WTC11 (cell line): Measurements from ENCODE around the gene MYO5C. TPM values are rescaled to one million over a fixed set of nuclear protein-coding genes. Genes with fewer than 3 reads are reported as not detected.

Experiments used
- ATAC-seq: fragments of 200-7000 bp; cut with Tn5 transposase; 2 replicates; pipeline ENCODE4 v1.10.0; 2021; ENCODE audit warnings: mild to moderate bottlenecking, moderate library complexity
- CTCF ChIA-PET: fragments of 300-600 bp; sonication (Branson Sonifier 250); formaldehyde crosslinking; loops from one replicate; lab custom pipeline; 2021; ENCODE audit warnings: antibody characterized with exemption; lab: Charles Lee
- POLR2A ChIA-PET: fragments of 350-600 bp; sonication (Branson Sonifier 250); formaldehyde crosslinking; loops from one replicate; lab custom pipeline; 2021; ENCODE audit warnings: antibody characterized with exemption; lab: Charles Lee
- DNase-seq: peaks from one replicate; pipeline ENCODE4 v3.0.0; 2021; ENCODE audit warnings: low spot score
- H3K27ac Mint-ChIP-seq: 2 replicates; pipeline ENCODE4 v1.8.0; 2021; ENCODE audit warnings: mixed read lengths
- H3K27me3 Mint-ChIP-seq: 2 replicates; pipeline ENCODE4 v1.8.0; 2021; ENCODE audit warnings: low read depth, mild to moderate bottlenecking, moderate library complexity, mixed read lengths
- H3K36me3 Mint-ChIP-seq: 2 replicates; pipeline ENCODE4 v1.8.0; 2021; ENCODE audit warnings: mixed read lengths
- H3K4me1 Mint-ChIP-seq: 2 replicates; pipeline ENCODE4 v1.8.0; 2022; ENCODE audit warnings: mixed read lengths
- H3K4me3 Mint-ChIP-seq: 2 replicates; pipeline ENCODE4 v1.8.0; 2021; ENCODE audit warnings: mild to moderate bottlenecking, moderate library complexity, mixed read lengths
- H3K9me3 Mint-ChIP-seq: 2 replicates; pipeline ENCODE4 v1.8.0; 2021; ENCODE audit warnings: mixed read lengths
- ESRRA ChIP-seq: sonication (generic); formaldehyde crosslinking; IDR thresholded peaks from 2 replicates; pipeline ENCODE4 v1.8.1; 2022; ENCODE audit warnings: mild to moderate bottlenecking, missing genetic modification reagents, borderline replicate concordance
- ETV6 ChIP-seq: sonication (generic); formaldehyde crosslinking; IDR thresholded peaks from 2 replicates; pipeline ENCODE4 v1.8.1; 2022; ENCODE audit warnings: mild to moderate bottlenecking, missing genetic modification reagents
- FOXP1 ChIP-seq: sonication (generic); formaldehyde crosslinking; IDR thresholded peaks from 2 replicates; pipeline ENCODE4 v1.8.0; 2022; ENCODE audit warnings: missing genetic modification reagents, mild to moderate bottlenecking, moderate library complexity, borderline replicate concordance
- GABPB1 ChIP-seq: sonication (generic); formaldehyde crosslinking; IDR thresholded peaks from 2 replicates; pipeline ENCODE4 v1.8.1; 2023; ENCODE audit warnings: mild to moderate bottlenecking, missing genetic modification reagents
- JAZF1 ChIP-seq: fragments of 250-450 bp; sonication (Bioruptor Pico); IDR thresholded peaks from 2 replicates; pipeline ENCODE4 v1.9.0; 2021; ENCODE audit warnings: moderate library complexity, mild to moderate bottlenecking, inconsistent platforms
- KAT7 ChIP-seq: sonication (generic); formaldehyde crosslinking; IDR thresholded peaks from 2 replicates; pipeline ENCODE4 v1.8.1; 2023; ENCODE audit warnings: missing genetic modification reagents, mild to moderate bottlenecking, borderline replicate concordance
- NFATC4 ChIP-seq: fragments of 250-450 bp; sonication (Bioruptor Pico); IDR thresholded peaks from 2 replicates; pipeline ENCODE4 v1.9.0; 2021; ENCODE audit warnings: mild to moderate bottlenecking
- NFE2L1 ChIP-seq: sonication (generic); formaldehyde crosslinking; IDR thresholded peaks from 2 replicates; pipeline ENCODE4 v1.8.1; 2023; ENCODE audit warnings: missing genetic modification reagents
- RELA ChIP-seq: sonication (generic); formaldehyde crosslinking; IDR thresholded peaks from 2 replicates; pipeline ENCODE4 v1.8.1; 2022; ENCODE audit warnings: missing genetic modification reagents, mild to moderate bottlenecking, borderline replicate concordance
- SOX15 ChIP-seq: fragments of 250-450 bp; sonication (Bioruptor Pico); IDR thresholded peaks from 2 replicates; pipeline ENCODE4 v1.9.0; 2021; ENCODE audit warnings: mild to moderate bottlenecking
- SP1 ChIP-seq: sonication (generic); formaldehyde crosslinking; conservative IDR thresholded peaks from 2 replicates; pipeline ENCODE4 v1.8.1; 2022; ENCODE audit warnings: missing genetic modification reagents
- TP53 ChIP-seq: sonication (generic); formaldehyde crosslinking; IDR thresholded peaks from 2 replicates; pipeline ENCODE4 v1.8.1; 2023; ENCODE audit warnings: mild to moderate bottlenecking, missing genetic modification reagents
- ZBTB21 ChIP-seq: sonication (generic); formaldehyde crosslinking; IDR thresholded peaks from 2 replicates; pipeline ENCODE4 v1.8.1; 2023; ENCODE audit warnings: mild to moderate bottlenecking, missing genetic modification reagents, borderline replicate concordance
- ZNF263 ChIP-seq: sonication (generic); formaldehyde crosslinking; IDR thresholded peaks from 2 replicates; pipeline ENCODE4 v1.8.1; 2022; ENCODE audit warnings: low read depth, mild to moderate bottlenecking, moderate library complexity, missing genetic modification reagents
- total RNA-seq: library from RNA; stranded (reverse); gene quantifications from 3 replicates; pipeline ENCODE4 v1.2.3, GENCODE V29; 2021
- TF ChIP-seq, protein P1 (sequence below): sonication (generic); formaldehyde crosslinking; IDR thresholded peaks from 2 replicates; pipeline ENCODE4 v1.8.1; 2023; ENCODE audit warnings: mild to moderate bottlenecking, missing genetic modification reagents, borderline replicate concordance
- TF ChIP-seq, protein P2 (sequence below): sonication (generic); formaldehyde crosslinking; IDR thresholded peaks from 2 replicates; pipeline ENCODE4 v1.8.1; 2022; ENCODE audit warnings: missing genetic modification reagents, borderline replicate concordance
- TF ChIP-seq, protein P3 (sequence below): fragments of 250-450 bp; sonication (Bioruptor Pico); IDR thresholded peaks from 2 replicates; pipeline ENCODE4 v1.9.0; 2021; ENCODE audit warnings: mild to moderate bottlenecking
- TF ChIP-seq, protein P4 (sequence below): sonication (generic); formaldehyde crosslinking; IDR thresholded peaks from 2 replicates; pipeline ENCODE4 v1.8.0; 2022; ENCODE audit warnings: mild to moderate bottlenecking, missing genetic modification reagents
- TF ChIP-seq, protein P5 (sequence below): sonication (generic); formaldehyde crosslinking; IDR thresholded peaks from 2 replicates; pipeline ENCODE4 v1.8.1; 2023; ENCODE audit warnings: mild to moderate bottlenecking, missing genetic modification reagents, moderate library complexity
- TF ChIP-seq, protein P6 (sequence below): sonication (generic); formaldehyde crosslinking; IDR thresholded peaks from 2 replicates; pipeline ENCODE4 v1.8.0; 2023; ENCODE audit warnings: missing genetic modification reagents
- TF ChIP-seq, protein P7 (sequence below): sonication (generic); formaldehyde crosslinking; IDR thresholded peaks from 2 replicates; pipeline ENCODE4 v1.8.0; 2022; ENCODE audit warnings: mild to moderate bottlenecking, missing genetic modification reagents
- TF ChIP-seq, protein P8 (sequence below): sonication (generic); formaldehyde crosslinking; IDR thresholded peaks from 2 replicates; pipeline ENCODE4 v1.8.1; 2023; ENCODE audit warnings: mild to moderate bottlenecking, missing genetic modification reagents
- TF ChIP-seq, protein P9 (sequence below): sonication (generic); formaldehyde crosslinking; IDR thresholded peaks from 2 replicates; pipeline ENCODE4 v1.8.1; 2022; ENCODE audit warnings: mild to moderate bottlenecking, moderate library complexity, missing genetic modification reagents

MYO5C gene
- total RNA-seq, 1 experiment from 2014 or later = 25.3 TPM

DNA sequence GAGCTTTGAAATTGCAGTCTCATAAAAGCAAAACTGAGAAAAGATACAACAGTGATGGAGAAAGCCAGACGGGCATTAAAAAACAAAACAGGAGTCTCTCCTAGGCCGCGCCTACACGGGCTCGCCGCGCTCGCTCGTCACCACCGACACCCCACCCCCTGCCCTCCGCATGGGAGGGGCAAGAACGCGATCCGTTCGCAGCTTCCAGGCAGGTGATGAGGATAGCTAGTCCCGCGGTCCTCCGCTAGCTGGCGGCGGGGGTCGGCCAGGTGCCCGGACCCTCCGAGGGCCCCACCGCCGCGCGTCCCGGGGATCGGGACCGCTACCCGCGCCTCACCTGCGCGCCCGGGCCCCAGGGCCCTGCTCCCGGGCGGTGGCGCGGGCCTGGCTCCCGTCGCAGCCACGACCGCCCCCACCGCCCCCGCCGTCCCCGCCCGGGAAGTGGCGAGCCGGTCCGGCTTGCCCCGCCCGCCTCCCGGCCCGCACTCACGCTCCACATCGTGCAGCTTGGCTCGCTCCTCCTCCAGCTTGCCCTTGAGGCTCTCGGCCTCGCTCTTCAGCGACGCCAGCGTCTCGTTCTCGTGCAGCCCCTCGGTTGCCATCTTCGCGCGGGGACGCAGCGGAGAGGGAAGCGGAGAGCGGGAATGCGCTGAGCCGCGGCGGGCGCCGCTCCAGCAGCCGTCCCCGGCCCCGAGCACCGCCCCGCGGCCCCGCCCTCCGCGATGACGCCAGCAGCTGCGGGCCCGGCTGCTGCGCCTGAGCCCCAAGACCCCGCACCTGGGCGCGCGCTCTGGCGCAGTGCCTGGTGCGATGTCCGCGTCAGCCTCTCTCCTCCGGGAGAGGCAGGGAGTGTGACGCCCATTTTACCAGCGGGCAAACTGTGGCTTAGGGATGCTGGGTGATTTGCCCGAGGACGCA is 116.1 kb downstream of the MYO5C start (continued):
- TF ChIP-seq, protein P1, sequence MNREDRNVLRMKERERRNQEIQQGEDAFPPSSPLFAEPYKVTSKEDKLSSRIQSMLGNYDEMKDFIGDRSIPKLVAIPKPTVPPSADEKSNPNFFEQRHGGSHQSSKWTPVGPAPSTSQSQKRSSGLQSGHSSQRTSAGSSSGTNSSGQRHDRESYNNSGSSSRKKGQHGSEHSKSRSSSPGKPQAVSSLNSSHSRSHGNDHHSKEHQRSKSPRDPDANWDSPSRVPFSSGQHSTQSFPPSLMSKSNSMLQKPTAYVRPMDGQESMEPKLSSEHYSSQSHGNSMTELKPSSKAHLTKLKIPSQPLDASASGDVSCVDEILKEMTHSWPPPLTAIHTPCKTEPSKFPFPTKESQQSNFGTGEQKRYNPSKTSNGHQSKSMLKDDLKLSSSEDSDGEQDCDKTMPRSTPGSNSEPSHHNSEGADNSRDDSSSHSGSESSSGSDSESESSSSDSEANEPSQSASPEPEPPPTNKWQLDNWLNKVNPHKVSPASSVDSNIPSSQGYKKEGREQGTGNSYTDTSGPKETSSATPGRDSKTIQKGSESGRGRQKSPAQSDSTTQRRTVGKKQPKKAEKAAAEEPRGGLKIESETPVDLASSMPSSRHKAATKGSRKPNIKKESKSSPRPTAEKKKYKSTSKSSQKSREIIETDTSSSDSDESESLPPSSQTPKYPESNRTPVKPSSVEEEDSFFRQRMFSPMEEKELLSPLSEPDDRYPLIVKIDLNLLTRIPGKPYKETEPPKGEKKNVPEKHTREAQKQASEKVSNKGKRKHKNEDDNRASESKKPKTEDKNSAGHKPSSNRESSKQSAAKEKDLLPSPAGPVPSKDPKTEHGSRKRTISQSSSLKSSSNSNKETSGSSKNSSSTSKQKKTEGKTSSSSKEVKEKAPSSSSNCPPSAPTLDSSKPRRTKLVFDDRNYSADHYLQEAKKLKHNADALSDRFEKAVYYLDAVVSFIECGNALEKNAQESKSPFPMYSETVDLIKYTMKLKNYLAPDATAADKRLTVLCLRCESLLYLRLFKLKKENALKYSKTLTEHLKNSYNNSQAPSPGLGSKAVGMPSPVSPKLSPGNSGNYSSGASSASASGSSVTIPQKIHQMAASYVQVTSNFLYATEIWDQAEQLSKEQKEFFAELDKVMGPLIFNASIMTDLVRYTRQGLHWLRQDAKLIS (CRISPR knock-in tag) = no peak
- TF ChIP-seq RELA (CRISPR knock-in tag) = 0 out of 2 replicates have a peak, but pooled peaks have one; percentile 49
- TF ChIP-seq, protein P2, sequence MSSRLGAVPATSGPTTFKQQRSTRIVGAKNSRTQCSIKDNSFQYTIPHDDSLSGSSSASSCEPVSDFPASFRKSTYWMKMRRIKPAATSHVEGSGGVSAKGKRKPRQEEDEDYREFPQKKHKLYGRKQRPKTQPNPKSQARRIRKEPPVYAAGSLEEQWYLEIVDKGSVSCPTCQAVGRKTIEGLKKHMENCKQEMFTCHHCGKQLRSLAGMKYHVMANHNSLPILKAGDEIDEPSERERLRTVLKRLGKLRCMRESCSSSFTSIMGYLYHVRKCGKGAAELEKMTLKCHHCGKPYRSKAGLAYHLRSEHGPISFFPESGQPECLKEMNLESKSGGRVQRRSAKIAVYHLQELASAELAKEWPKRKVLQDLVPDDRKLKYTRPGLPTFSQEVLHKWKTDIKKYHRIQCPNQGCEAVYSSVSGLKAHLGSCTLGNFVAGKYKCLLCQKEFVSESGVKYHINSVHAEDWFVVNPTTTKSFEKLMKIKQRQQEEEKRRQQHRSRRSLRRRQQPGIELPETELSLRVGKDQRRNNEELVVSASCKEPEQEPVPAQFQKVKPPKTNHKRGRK (CRISPR knock-in tag) = no peak
- no peak for TF ChIP-seq JAZF1
- TF ChIP-seq, protein P3, sequence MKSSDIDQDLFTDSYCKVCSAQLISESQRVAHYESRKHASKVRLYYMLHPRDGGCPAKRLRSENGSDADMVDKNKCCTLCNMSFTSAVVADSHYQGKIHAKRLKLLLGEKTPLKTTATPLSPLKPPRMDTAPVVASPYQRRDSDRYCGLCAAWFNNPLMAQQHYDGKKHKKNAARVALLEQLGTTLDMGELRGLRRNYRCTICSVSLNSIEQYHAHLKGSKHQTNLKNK (CRISPR knock-in tag) = no peak
- TF ChIP-seq, all 79 proteins: peak for 18

DNA sequence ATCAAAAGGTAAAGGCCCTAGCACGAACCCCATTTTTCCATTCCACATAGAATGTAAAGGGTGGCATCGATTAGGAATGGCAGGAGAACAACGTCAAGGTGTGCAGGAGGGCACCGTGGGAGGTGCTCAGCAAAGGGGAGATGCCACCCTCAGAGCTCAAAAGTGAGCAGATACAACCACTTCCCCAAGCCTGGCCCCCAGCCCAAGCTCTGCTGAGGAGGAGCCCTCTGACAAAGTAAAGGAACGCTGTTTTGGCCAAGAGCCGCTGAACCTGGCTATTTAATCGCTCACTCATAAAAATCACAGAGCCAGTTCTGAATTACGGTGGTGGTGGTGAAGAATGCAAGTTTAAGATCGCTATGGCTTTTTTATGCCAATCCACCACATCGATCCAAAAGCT is 116.8 kb downstream of the MYO5C start:
- TF ChIP-seq, protein P4, sequence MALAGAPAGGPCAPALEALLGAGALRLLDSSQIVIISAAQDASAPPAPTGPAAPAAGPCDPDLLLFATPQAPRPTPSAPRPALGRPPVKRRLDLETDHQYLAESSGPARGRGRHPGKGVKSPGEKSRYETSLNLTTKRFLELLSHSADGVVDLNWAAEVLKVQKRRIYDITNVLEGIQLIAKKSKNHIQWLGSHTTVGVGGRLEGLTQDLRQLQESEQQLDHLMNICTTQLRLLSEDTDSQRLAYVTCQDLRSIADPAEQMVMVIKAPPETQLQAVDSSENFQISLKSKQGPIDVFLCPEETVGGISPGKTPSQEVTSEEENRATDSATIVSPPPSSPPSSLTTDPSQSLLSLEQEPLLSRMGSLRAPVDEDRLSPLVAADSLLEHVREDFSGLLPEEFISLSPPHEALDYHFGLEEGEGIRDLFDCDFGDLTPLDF (CRISPR knock-in tag) = no peak
- TF ChIP-seq GABPB1 (CRISPR knock-in tag) (no peak), ZBTB21 (CRISPR knock-in tag) (no peak), SOX15 (CRISPR knock-in tag) (no peak), NFE2L1 (CRISPR knock-in tag) (no peak), NFATC4 (CRISPR knock-in tag) (no peak), ESRRA (CRISPR knock-in tag) (no peak), ZNF263 (CRISPR knock-in tag) (no peak), TP53 (no peak), FOXP1 (CRISPR knock-in tag) (no peak), ETV6 (CRISPR knock-in tag) (no peak), KAT7 (CRISPR knock-in tag) (no peak), SP1 (CRISPR knock-in tag) (no peak)
- TF ChIP-seq, protein P5, sequence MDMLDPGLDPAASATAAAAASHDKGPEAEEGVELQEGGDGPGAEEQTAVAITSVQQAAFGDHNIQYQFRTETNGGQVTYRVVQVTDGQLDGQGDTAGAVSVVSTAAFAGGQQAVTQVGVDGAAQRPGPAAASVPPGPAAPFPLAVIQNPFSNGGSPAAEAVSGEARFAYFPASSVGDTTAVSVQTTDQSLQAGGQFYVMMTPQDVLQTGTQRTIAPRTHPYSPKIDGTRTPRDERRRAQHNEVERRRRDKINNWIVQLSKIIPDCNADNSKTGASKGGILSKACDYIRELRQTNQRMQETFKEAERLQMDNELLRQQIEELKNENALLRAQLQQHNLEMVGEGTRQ (CRISPR knock-in tag) = no peak
- TF ChIP-seq, protein P6, sequence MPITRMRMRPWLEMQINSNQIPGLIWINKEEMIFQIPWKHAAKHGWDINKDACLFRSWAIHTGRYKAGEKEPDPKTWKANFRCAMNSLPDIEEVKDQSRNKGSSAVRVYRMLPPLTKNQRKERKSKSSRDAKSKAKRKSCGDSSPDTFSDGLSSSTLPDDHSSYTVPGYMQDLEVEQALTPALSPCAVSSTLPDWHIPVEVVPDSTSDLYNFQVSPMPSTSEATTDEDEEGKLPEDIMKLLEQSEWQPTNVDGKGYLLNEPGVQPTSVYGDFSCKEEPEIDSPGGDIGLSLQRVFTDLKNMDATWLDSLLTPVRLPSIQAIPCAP (CRISPR knock-in tag) = no peak
- TF ChIP-seq, protein P7, sequence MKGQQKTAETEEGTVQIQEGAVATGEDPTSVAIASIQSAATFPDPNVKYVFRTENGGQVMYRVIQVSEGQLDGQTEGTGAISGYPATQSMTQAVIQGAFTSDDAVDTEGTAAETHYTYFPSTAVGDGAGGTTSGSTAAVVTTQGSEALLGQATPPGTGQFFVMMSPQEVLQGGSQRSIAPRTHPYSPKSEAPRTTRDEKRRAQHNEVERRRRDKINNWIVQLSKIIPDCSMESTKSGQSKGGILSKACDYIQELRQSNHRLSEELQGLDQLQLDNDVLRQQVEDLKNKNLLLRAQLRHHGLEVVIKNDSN = no peak
- TF ChIP-seq, protein P8, sequence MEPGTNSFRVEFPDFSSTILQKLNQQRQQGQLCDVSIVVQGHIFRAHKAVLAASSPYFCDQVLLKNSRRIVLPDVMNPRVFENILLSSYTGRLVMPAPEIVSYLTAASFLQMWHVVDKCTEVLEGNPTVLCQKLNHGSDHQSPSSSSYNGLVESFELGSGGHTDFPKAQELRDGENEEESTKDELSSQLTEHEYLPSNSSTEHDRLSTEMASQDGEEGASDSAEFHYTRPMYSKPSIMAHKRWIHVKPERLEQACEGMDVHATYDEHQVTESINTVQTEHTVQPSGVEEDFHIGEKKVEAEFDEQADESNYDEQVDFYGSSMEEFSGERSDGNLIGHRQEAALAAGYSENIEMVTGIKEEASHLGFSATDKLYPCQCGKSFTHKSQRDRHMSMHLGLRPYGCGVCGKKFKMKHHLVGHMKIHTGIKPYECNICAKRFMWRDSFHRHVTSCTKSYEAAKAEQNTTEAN (CRISPR knock-in tag) = no peak
- TF ChIP-seq, protein P9, sequence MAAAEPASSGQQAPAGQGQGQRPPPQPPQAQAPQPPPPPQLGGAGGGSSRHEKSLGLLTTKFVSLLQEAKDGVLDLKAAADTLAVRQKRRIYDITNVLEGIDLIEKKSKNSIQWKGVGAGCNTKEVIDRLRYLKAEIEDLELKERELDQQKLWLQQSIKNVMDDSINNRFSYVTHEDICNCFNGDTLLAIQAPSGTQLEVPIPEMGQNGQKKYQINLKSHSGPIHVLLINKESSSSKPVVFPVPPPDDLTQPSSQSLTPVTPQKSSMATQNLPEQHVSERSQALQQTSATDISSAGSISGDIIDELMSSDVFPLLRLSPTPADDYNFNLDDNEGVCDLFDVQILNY (CRISPR knock-in tag) = no peak
- CTCF ChIA-PET = interaction anchor here (0.8 to 4.1 kb wide), 9 partner anchors 8 to 290 kb away, joined by 3 to 37 read pairs (median 5); no protein-coding TSS in a partner anchor
- peak overlapping the region; percentile 96 for H3K27ac Mint-ChIP-seq
- H3K9me3 Mint-ChIP-seq = no peaks in the 10 kb centered on the region
- peaks cover 31% of the 10 kb centered on the region for H3K4me1 Mint-ChIP-seq
- POLR2A ChIA-PET = interaction anchor here (1.1 to 1.9 kb wide), 2 partner anchors 15 to 36 kb away, joined by 3 to 23 read pairs; no protein-coding TSS in a partner anchor
- ATAC-seq (no peak), DNase-seq (no peak)
- peak overlapping the region; percentile 88 for H3K4me3 Mint-ChIP-seq
- no peaks in the 10 kb centered on the region for H3K36me3 Mint-ChIP-seq
- peaks cover 22% of the 10 kb centered on the region for H3K27me3 Mint-ChIP-seq
